NT2/D1 (cell line): ENCODE results near the gene ASB18.

Source experiments
- DNase-seq: peaks from one replicate; pipeline ENCODE4 v3.0.0-alpha.2; 2011; ENCODE audit warnings: low read depth, low spot score
- H3K27me3 ChIP-seq: 2 replicates; pipeline ENCODE4 v1.6.0; 2011; ENCODE audit warnings: mild to moderate bottlenecking; ENCODE audit not compliant: insufficient read length, insufficient read depth
- H3K36me3 ChIP-seq: 2 replicates; pipeline ENCODE4 v1.6.1; 2011; ENCODE audit warnings: mild to moderate bottlenecking, low read length, mixed read lengths; ENCODE audit not compliant: insufficient read depth, insufficient read length
- H3K4me1 ChIP-seq: 2 replicates; pipeline ENCODE4 v1.5.1; 2011; ENCODE audit not compliant: insufficient read depth, insufficient read length
- H3K4me3 ChIP-seq: 2 replicates; pipeline ENCODE4 v1.5.1; 2011; ENCODE audit warnings: low read depth; ENCODE audit not compliant: insufficient read length
- H3K9ac ChIP-seq: 2 replicates; pipeline ENCODE4 v1.6.0; 2011; ENCODE audit warnings: low read depth; ENCODE audit not compliant: insufficient read length
- H3K9me3 ChIP-seq: 2 replicates; pipeline ENCODE4 v1.5.1; 2011; ENCODE audit warnings: mild to moderate bottlenecking, low read length; ENCODE audit not compliant: insufficient read depth
- SUZ12 ChIP-seq: IDR thresholded peaks from 2 replicates; pipeline ENCODE4 v1.6.1; 2011; ENCODE audit not compliant: insufficient read length, insufficient read depth; ENCODE audit errors: extremely low read depth
- YY1 ChIP-seq: IDR thresholded peaks from 2 replicates; pipeline ENCODE4 v1.6.1; 2011; ENCODE audit not compliant: insufficient read length, insufficient read depth
- ZNF274 ChIP-seq: IDR thresholded peaks from 2 replicates; pipeline ENCODE4 v1.6.1; 2011; ENCODE audit warnings: mild to moderate bottlenecking, low read depth, low read length

ASB18 gene

GRCh38 chr2:236164925-236165841, 99.0 kb downstream of the ASB18 start:
- DNase-seq: no peak
- Histone ChIP-seq H3K4me3 (no peak overlapping the region), H3K9me3 (peaks cover 5% of the 10 kb centered on the region; the same call in 1 of the 2 replicates), H3K9ac (no peak overlapping the region), H3K4me1 (peaks cover 15% of the 10 kb centered on the region), H3K27me3 (peaks cover 80% of the 10 kb centered on the region), H3K36me3 (peaks cover 17% of the 10 kb centered on the region)
- no peak for TF ChIP-seq SUZ12
- no peak for TF ChIP-seq YY1
- TF ChIP-seq ZNF274: no peak

- Histone ChIP-seq H3K27me3 (peaks cover 78% of the 10 kb centered on the region), H3K9me3 (peaks cover 3% of the 10 kb centered on the region; the same call in 1 of the 2 replicates), H3K9ac (peak overlapping the region; percentile 50), H3K36me3 (peaks cover 17% of the 10 kb centered on the region), H3K4me3 (no peak overlapping the region), H3K4me1 (peaks cover 20% of the 10 kb centered on the region)
- TF ChIP-seq YY1 (no peak), SUZ12 (no peak)
- DNase-seq: no peak
Measured at GRCh38 chr2:236164201-236164924, 99.8 kb downstream of the ASB18 start.

GRCh38 chr2:236163471-236164200, 100.6 kb downstream of the ASB18 start:
- peaks cover 17% of the 10 kb centered on the region for H3K36me3 ChIP-seq
- H3K4me1 ChIP-seq: peaks cover 25% of the 10 kb centered on the region
- TF ChIP-seq ZNF274: no peak
- TF ChIP-seq SUZ12: no peak
- TF ChIP-seq YY1: no peak
- peaks cover 76% of the 10 kb centered on the region for H3K27me3 ChIP-seq
- no peaks in the 10 kb centered on the region for H3K9me3 ChIP-seq
- DNase-seq: no peak
- no peak overlapping the region for H3K9ac ChIP-seq
- H3K4me3 ChIP-seq: no peak overlapping the region

- Histone ChIP-seq H3K36me3 (peaks cover 17% of the 10 kb centered on the region), H3K4me1 (peaks cover 30% of the 10 kb centered on the region), H3K4me3 (no peak overlapping the region), H3K9me3 (no peaks in the 10 kb centered on the region), H3K9ac (no peak overlapping the region), H3K27me3 (peaks cover 80% of the 10 kb centered on the region)
- no peak for TF ChIP-seq ZNF274
- no peak for TF ChIP-seq YY1
- TF ChIP-seq SUZ12: no peak
- DNase-seq: no peak
Measured at GRCh38 chr2:236162882-236163470, 101.2 kb downstream of the ASB18 start.

GRCh38 chr2:236162031-236162845, 102.0 kb downstream of the ASB18 start:
- no peak overlapping the region for H3K4me3 ChIP-seq
- H3K4me1 ChIP-seq: peaks cover 30% of the 10 kb centered on the region
- no peak for TF ChIP-seq ZNF274
- no peak for TF ChIP-seq YY1
- TF ChIP-seq SUZ12: no peak
- peaks cover 84% of the 10 kb centered on the region for H3K27me3 ChIP-seq
- H3K9ac ChIP-seq: no peak overlapping the region
- H3K9me3 ChIP-seq: no peaks in the 10 kb centered on the region
- DNase-seq: no peak
- peaks cover 17% of the 10 kb centered on the region for H3K36me3 ChIP-seq

- DNase-seq: no peak
- Histone ChIP-seq H3K9me3 (no peaks in the 10 kb centered on the region), H3K4me3 (no peak overlapping the region), H3K36me3 (peaks cover 17% of the 10 kb centered on the region), H3K27me3 (peaks cover 84% of the 10 kb centered on the region), H3K9ac (no peak overlapping the region), H3K4me1 (peaks cover 34% of the 10 kb centered on the region)
- no peak for TF ChIP-seq YY1
- TF ChIP-seq ZNF274: no peak
- TF ChIP-seq SUZ12: no peak
Measured at GRCh38 chr2:236161531-236161930, 102.7 kb downstream of the ASB18 start.
